Esophagus muscularis mucosa (tissue), 4 donors: Measurements from ENCODE around the gene MALSU1. TPM values are rescaled to one million over a fixed set of nuclear protein-coding genes. Genes with fewer than 3 reads are reported as not detected.

Experiments used
- DNase-seq: peaks from one replicate; pipeline ENCODE4 v3.0.0-alpha.2; 2017; ENCODE audit errors: extremely low spot score
- H3K27ac ChIP-seq, 4 donors: fragments of 200-600 bp; sonication (generic); replicated peaks in 1 of 4; 1 replicate in 3 of 4; 2 replicates in 1 of 4; pipeline ENCODE4 v1.5.1; 2016 to 2019; ENCODE audit warnings: mild to moderate bottlenecking in 1 of 4
- H3K27me3 ChIP-seq, 4 donors: fragments of 200-600 bp; sonication (generic); one replicate each; pipeline versions ENCODE4 v1.5.1 to v1.6.0; 2016 to 2019
- H3K36me3 ChIP-seq, 4 donors: fragments of 200-600 bp; sonication (generic); one replicate each; pipeline ENCODE4 v1.5.1; 2016 to 2019
- H3K4me1 ChIP-seq, 4 donors: fragments of 200-600 bp; sonication (generic); one replicate each; pipeline ENCODE4 v1.5.1; 2016 to 2019
- H3K4me3 ChIP-seq, 4 donors: fragments of 200-600 bp; sonication (generic); 1 replicate in 2 of 4; 2 replicates in 2 of 4; pipeline ENCODE4 v1.5.1; 2016 to 2019; ENCODE audit warnings: mild to moderate bottlenecking in 4 of 4, moderate library complexity in 1 of 4
- H3K9me3 ChIP-seq, 4 donors: fragments of 200-600 bp; sonication (generic); 1 replicate in 3 of 4; 2 replicates in 1 of 4; pipeline ENCODE4 v1.5.1; 2016 to 2019
- EP300 ChIP-seq: sonication (generic); formaldehyde crosslinking; IDR thresholded peaks from one replicate; pipeline ENCODE4 v1.6.1; 2017; ENCODE audit warnings: antibody characterized with exemption
- POLR2A ChIP-seq: fragments of 450-650 bp; IDR thresholded peaks from one replicate; pipeline ENCODE4 v1.6.1; 2017; ENCODE audit warnings: antibody characterized with exemption, moderate library complexity, mild to moderate bottlenecking, low read depth
- POLR2AphosphoS5 ChIP-seq, 2 donors: sonication (generic); formaldehyde crosslinking; IDR thresholded peaks; one replicate each; pipeline ENCODE4 v1.6.1; 2017; ENCODE audit warnings: antibody characterized with exemption in 2 of 2
- WGBS: methylation state at CpG from one replicate; pipeline ENCODE4 v1.1.5; 2018; 5-methylcytosine and 5-hydroxymethylcytosine counted together
- intact Hi-C: fragments of 100-400 bp; cut with DNase I; formaldehyde crosslinking; loops from one replicate; pipeline ENCODE4 v1.15.1; 2023
- total RNA-seq, 4 donors: library from RNA; depleted of rRNA; stranded (reverse); fragments of >200 nt; gene quantifications; one replicate each; pipeline versions ENCODE4 v1.1.0 to v1.2.1, GENCODE V29; 2016
- TF ChIP-seq, protein P1 (sequence below), 3 experiments: fragments of 200-600 bp in 2 of 3; fragments of 450-650 bp in 1 of 3; sonication (generic) in 2 of 3; IDR thresholded peaks; one replicate each; pipeline ENCODE4 v1.5.1; 2017 to 2019; ENCODE audit warnings: antibody characterized with exemption in 3 of 3, mild to moderate bottlenecking in 2 of 3, moderate library complexity in 1 of 3

The MALSU1 gene
- total RNA-seq, 4 donors from 2014 or later: 39.0 to 74.2 (median 63.3) TPM

DNA sequence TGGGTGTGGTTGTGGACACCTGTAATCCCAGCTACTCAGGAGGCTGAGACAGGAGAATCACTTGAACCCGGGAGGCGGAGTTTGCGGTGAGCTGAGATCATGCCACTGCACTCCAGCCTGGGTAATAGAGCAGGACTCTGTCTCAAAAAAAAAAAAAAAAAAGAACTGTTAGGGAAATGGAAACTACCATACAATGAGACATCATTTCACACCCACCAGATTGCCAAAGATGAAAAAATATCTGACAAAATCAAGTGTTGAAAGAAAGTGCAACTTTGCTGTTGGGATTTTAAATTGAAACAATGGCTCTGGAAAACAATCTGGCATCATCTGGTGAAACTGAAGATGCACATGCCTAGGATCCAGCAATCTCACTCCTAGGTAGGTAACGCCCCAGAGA is 16.1 kb upstream of the MALSU1 start:
- WGBS: 98% methylated on average over 4 of the region's 4 CpGs
- Histone ChIP-seq H3K27me3 (no peaks in the 10 kb centered on the region), H3K36me3 (no peaks in the 10 kb centered on the region), H3K27ac (no peak overlapping the region), H3K4me3 (no peak overlapping the region), H3K9me3 (no peaks in the 10 kb centered on the region), H3K4me1 (no peaks in the 10 kb centered on the region)
- intact Hi-C loops: no loop called here
- TF ChIP-seq POLR2AphosphoS5 (IDR thresholded peaks at IDR 0.05) (no peak), EP300 (no peak), POLR2A (no peak)
- TF ChIP-seq, protein P1, sequence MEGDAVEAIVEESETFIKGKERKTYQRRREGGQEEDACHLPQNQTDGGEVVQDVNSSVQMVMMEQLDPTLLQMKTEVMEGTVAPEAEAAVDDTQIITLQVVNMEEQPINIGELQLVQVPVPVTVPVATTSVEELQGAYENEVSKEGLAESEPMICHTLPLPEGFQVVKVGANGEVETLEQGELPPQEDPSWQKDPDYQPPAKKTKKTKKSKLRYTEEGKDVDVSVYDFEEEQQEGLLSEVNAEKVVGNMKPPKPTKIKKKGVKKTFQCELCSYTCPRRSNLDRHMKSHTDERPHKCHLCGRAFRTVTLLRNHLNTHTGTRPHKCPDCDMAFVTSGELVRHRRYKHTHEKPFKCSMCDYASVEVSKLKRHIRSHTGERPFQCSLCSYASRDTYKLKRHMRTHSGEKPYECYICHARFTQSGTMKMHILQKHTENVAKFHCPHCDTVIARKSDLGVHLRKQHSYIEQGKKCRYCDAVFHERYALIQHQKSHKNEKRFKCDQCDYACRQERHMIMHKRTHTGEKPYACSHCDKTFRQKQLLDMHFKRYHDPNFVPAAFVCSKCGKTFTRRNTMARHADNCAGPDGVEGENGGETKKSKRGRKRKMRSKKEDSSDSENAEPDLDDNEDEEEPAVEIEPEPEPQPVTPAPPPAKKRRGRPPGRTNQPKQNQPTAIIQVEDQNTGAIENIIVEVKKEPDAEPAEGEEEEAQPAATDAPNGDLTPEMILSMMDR (IDR thresholded peaks at IDR 0.05): no peak
- no peak for DNase-seq

DNA sequence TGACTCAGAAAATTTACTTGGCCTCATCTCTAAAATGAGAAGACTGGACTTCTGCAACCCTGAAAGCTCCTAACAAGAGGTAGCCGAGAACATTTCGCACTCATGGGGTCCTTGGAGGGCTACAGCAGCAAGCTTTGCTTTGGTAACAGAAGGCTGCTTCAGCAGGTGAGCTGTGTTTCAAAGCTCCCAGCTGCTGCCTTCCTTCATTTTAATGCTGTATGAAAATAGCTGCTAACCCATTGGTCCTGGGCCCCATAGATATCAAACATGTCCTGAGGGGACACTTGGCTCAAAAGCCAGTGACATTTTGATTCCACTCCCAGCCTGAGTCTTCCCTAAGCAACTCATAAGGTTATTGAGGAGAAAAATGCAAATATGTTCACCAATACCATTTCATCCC is 14.3 kb upstream of the MALSU1 start:
- intact Hi-C loops: no loop called here
- no peaks in the 10 kb centered on the region for H3K4me1 ChIP-seq
- H3K36me3 ChIP-seq: no peaks in the 10 kb centered on the region
- WGBS: 95% methylated on average over 2 of the region's 2 CpGs
- H3K27ac ChIP-seq: no peak overlapping the region
- no peaks in the 10 kb centered on the region for H3K27me3 ChIP-seq
- TF ChIP-seq, protein P1 (IDR thresholded peaks at IDR 0.05): no peak
- TF ChIP-seq POLR2AphosphoS5 (IDR thresholded peaks at IDR 0.05) (no peak), POLR2A (no peak), EP300 (no peak)
- no peaks in the 10 kb centered on the region for H3K9me3 ChIP-seq
- no peak overlapping the region for H3K4me3 ChIP-seq
- no peak for DNase-seq

DNA sequence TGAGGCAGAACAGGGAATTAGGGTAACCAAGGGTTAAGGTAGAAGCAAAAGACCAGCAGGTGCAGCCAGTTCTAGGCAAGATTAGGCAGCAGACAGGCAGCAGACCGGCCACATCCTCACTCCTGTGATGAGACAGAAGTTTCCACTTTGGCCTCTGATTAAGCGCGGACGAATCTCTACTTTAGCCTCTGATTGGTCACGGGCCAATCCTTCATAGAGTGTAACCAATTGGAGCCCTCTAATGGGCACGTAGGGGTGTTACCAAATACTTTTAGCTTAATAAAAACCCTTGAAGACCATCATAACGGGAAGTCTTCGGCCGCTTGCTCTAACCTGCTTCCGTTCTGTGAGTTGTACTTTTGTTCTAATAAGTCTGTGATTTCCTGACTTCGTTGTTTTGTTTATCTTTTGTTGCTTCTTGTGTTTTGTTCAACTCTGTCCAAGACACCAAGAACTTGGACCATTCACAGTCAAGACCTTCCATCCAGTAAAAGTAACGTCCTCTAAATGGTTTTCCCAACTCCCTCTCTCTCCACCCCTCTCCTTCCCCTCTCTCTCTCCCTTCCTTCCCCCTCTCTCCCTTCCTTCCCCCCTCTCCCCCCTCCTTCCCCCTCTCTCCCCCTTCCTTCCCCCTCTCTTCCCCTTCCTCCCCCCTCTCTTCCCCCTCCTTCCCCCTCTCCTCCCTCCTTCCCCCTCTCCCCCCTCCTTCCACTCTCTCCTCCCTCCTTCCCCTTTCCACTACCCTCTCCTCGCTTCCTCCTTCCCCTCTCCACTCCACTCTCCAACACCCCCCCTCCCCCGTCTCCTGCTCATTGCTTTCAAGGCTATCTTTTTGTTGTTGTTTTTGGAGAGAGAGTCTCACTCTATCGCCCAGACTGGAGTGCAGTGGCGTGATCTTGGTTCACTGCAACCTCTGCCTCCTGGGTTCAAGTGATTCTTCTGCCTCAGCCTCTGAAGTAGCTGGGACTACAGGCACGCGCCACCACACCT is 13.2 kb upstream of the MALSU1 start:
- H3K9me3 ChIP-seq: no peaks in the 10 kb centered on the region
- no peaks in the 10 kb centered on the region for H3K4me1 ChIP-seq
- WGBS: 80% methylated on average over 18 of the region's 18 CpGs
- no peak overlapping the region for H3K4me3 ChIP-seq
- H3K27me3 ChIP-seq: no peaks in the 10 kb centered on the region
- no peaks in the 10 kb centered on the region for H3K36me3 ChIP-seq
- no peak overlapping the region for H3K27ac ChIP-seq
- intact Hi-C loops: no loop called here
- TF ChIP-seq, protein P1 (IDR thresholded peaks at IDR 0.05): no peak
- TF ChIP-seq EP300 (no peak), POLR2A (no peak), POLR2AphosphoS5 (IDR thresholded peaks at IDR 0.05) (no peak)
- DNase-seq: no peak

DNA sequence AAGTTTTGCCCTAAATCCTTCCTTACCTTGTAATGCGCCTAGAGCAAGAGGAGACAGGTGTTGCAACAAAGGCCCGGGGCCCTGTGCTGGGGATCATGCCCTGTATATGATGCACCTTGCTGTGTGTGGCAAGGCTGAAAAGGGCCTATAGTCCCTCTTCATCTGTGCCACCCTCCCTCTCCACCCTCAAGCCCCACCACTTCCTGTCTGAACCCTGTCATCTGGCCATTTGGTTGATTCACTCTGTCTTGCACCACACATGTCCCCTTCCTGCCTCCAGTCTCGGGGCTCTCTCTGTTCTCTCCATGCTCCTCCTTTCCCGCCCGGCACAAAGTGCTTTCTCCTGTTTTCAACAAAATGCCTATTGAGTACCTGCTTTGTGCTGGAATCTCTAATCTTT is 11.5 kb upstream of the MALSU1 start:
- intact Hi-C loops: no loop called here
- DNase-seq: no peak
- Histone ChIP-seq H3K4me3 (no peak overlapping the region), H3K27ac (no peak overlapping the region), H3K9me3 (no peaks in the 10 kb centered on the region), H3K36me3 (no peaks in the 10 kb centered on the region), H3K4me1 (no peaks in the 10 kb centered on the region), H3K27me3 (peaks cover 0 to 5% (median 0%) of the 10 kb centered on the region in 4 donors)
- TF ChIP-seq POLR2A: no peak
- TF ChIP-seq POLR2AphosphoS5 (IDR thresholded peaks at IDR 0.05): no peak
- no peak for TF ChIP-seq EP300
- TF ChIP-seq, protein P1 (IDR thresholded peaks at IDR 0.05): no peak
- 86% methylated on average over 5 of the region's 5 CpGs for WGBS
